Endodermal cell (in vitro differentiated cells): ENCODE measurements around the gene WFDC10A. TPM values are rescaled to one million over a fixed set of nuclear protein-coding genes. Genes with fewer than 3 reads are reported as not detected.

Experiments
- DNase-seq: peaks from one replicate; pipeline ENCODE4 v3.0.0-alpha.2; 2017
- H3K27ac ChIP-seq: 2 replicates; pipeline ENCODE4 v1.5.1; 2013; ENCODE audit warnings: mild to moderate bottlenecking, low read depth, low read length, moderate library complexity
- H3K27me3 ChIP-seq: 2 replicates; pipeline ENCODE4 v1.6.1; 2013; ENCODE audit warnings: mild to moderate bottlenecking, low read length, moderate library complexity; ENCODE audit not compliant: insufficient read depth, control insufficient read depth, poor library complexity, severe bottlenecking
- H3K36me3 ChIP-seq: 2 replicates; pipeline ENCODE4 v1.7.0; 2013; ENCODE audit warnings: mild to moderate bottlenecking, low read length, moderate library complexity; ENCODE audit not compliant: control insufficient read depth, insufficient read depth
- H3K4me1 ChIP-seq: one replicate; pipeline ENCODE4 v1.7.0; 2013; ENCODE audit warnings: low read length; ENCODE audit not compliant: control insufficient read depth, insufficient read depth
- H3K4me3 ChIP-seq: 2 replicates; pipeline ENCODE4 v1.5.1; 2013; ENCODE audit warnings: mild to moderate bottlenecking, low read length, moderate library complexity
- H3K9ac ChIP-seq: 2 replicates; pipeline ENCODE4 v1.6.1; 2013; ENCODE audit warnings: mild to moderate bottlenecking, low read length, moderate library complexity; ENCODE audit not compliant: poor library complexity, severe bottlenecking; ENCODE audit errors: extremely low read depth
- H3K9me3 ChIP-seq: 2 replicates; pipeline ENCODE4 v1.6.1; 2013; ENCODE audit warnings: mild to moderate bottlenecking, low read length, moderate library complexity; ENCODE audit not compliant: control insufficient read depth
- H3K27ac Mint-ChIP-seq: 2 replicates; pipeline ENCODE4 v1.8.0; 2020; ENCODE audit warnings: mixed read lengths
- H3K27me3 Mint-ChIP-seq: 2 replicates; pipeline ENCODE4 v1.8.0; 2021; ENCODE audit warnings: mild to moderate bottlenecking, mixed read lengths; ENCODE audit not compliant: insufficient read depth
- H3K36me3 Mint-ChIP-seq: 2 replicates; pipeline ENCODE4 v1.8.0; 2020; ENCODE audit warnings: low read depth, mixed read lengths
- H3K4me1 Mint-ChIP-seq: 2 replicates; pipeline ENCODE4 v1.8.0; 2020; ENCODE audit warnings: mixed read lengths
- H3K4me3 Mint-ChIP-seq: 2 replicates; pipeline ENCODE4 v1.8.0; 2020; ENCODE audit warnings: mild to moderate bottlenecking, moderate library complexity, mixed read lengths
- H3K9me3 Mint-ChIP-seq: 2 replicates; pipeline ENCODE4 v1.8.0; 2020; ENCODE audit warnings: mild to moderate bottlenecking, mixed read lengths
- CTCF ChIP-seq: fragments of 200-600 bp; sonication (generic); conservative IDR thresholded peaks from 2 replicates; pipeline ENCODE4 v1.5.0; 2021; ENCODE audit warnings: antibody characterized with exemption, mild to moderate bottlenecking
- WGBS, 2 experiments: methylation state at CpG; one replicate each; pipeline versions ENCODE4 v1.1.5 to v1.1.7; 2013; ENCODE audit warnings: missing lambda C conversion rate in 2 of 2, mixed read lengths in 1 of 2; ENCODE audit not compliant: insufficient coverage in 1 of 2, insufficient read length in 1 of 2; 5-methylcytosine and 5-hydroxymethylcytosine counted together
- total RNA-seq, 2 donors: library from RNA; stranded (reverse); fragmentation: NEBNext Ultra II Directional in 1 of 2; extraction: Animal tissue kit (Norgen Biotek cat#: 25700) in 1 of 2; gene quantifications; 2 replicates in 1 of 2; 3 replicates in 1 of 2; pipeline ENCODE4 v1.2.1, GENCODE V29; 2021

WFDC10A gene
- total RNA-seq, 2 donors from 2014 or later, result not detected

- WGBS, 2 experiments, result 0% methylated on average over 1 of the region's 1 CpG; no CpG with 5 or more reads in 1 of the 2 experiments
- H3K4me3 Mint-ChIP-seq, result no peak overlapping the region
- H3K4me1 Mint-ChIP-seq, result peaks cover 3% of the 10 kb centered on the region
- Histone ChIP-seq H3K27ac (no peak overlapping the region), H3K4me3 (no peak overlapping the region), H3K27me3 (no peaks in the 10 kb centered on the region), H3K9ac (no peak overlapping the region), H3K36me3 (no peaks in the 10 kb centered on the region), H3K9me3 (peaks cover 26% of the 10 kb centered on the region), H3K4me1 (no peaks in the 10 kb centered on the region)
- H3K9me3 Mint-ChIP-seq, result peaks cover 20% of the 10 kb centered on the region
- peaks cover 1% of the 10 kb centered on the region for H3K36me3 Mint-ChIP-seq
- no peak overlapping the region for H3K27ac Mint-ChIP-seq
- DNase-seq, result no peak
- peaks cover 3% of the 10 kb centered on the region for H3K27me3 Mint-ChIP-seq
- TF ChIP-seq CTCF, result no peak
Observed at GRCh38 chr20:45593498-45593897, 36.0 kb upstream of the WFDC10A start.

- TF ChIP-seq CTCF, result no peak
- peaks cover 1% of the 10 kb centered on the region for H3K36me3 Mint-ChIP-seq
- Histone ChIP-seq H3K27me3 (no peaks in the 10 kb centered on the region), H3K27ac (no peak overlapping the region), H3K4me1 (no peaks in the 10 kb centered on the region), H3K36me3 (no peaks in the 10 kb centered on the region), H3K9me3 (peaks cover 14% of the 10 kb centered on the region), H3K9ac (no peak overlapping the region), H3K4me3 (no peak overlapping the region)
- no peak for DNase-seq
- H3K9me3 Mint-ChIP-seq, result peaks cover 10% of the 10 kb centered on the region
- no peak overlapping the region for H3K4me3 Mint-ChIP-seq
- no peak overlapping the region for H3K27ac Mint-ChIP-seq
- no peaks in the 10 kb centered on the region for H3K4me1 Mint-ChIP-seq
- H3K27me3 Mint-ChIP-seq, result peaks cover 4% of the 10 kb centered on the region
- 26 to 29% methylated on average over 1 of the region's 1 CpG for WGBS, 2 experiments
Observed at GRCh38 chr20:45595235-45595634, 34.3 kb upstream of the WFDC10A start.

GRCh38 chr20:45607810-45608209 is 21.7 kb upstream of the WFDC10A start:
- 86 to 88% methylated on average over 1 of the region's 1 CpG for WGBS, 2 experiments
- H3K27me3 Mint-ChIP-seq, result no peaks in the 10 kb centered on the region

More at GRCh38 chr20:45607810-45608209, 21.7 kb upstream of the WFDC10A start:
- no peaks in the 10 kb centered on the region for H3K27me3 ChIP-seq
- no peak for DNase-seq
- Mint-ChIP-seq H3K36me3 (peaks cover 5% of the 10 kb centered on the region), H3K4me1 (no peaks in the 10 kb centered on the region), H3K9me3 (peaks cover 39% of the 10 kb centered on the region), H3K4me3 (no peak overlapping the region), H3K27ac (no peak overlapping the region)
- peaks cover 28% of the 10 kb centered on the region for H3K9me3 ChIP-seq
- H3K4me3 ChIP-seq, result no peak overlapping the region
- no peak overlapping the region for H3K27ac ChIP-seq
- no peak for TF ChIP-seq CTCF
- H3K9ac ChIP-seq, result no peak overlapping the region
- no peaks in the 10 kb centered on the region for H3K36me3 ChIP-seq
- H3K4me1 ChIP-seq, result no peaks in the 10 kb centered on the region
